SU-DHL-6 (cell line): Measurements from ENCODE around the gene SNED1.

Source experiments
- H2AFZ ChIP-seq: fragments of 200-600 bp; sonication (generic); 2 replicates; pipeline ENCODE4 v1.6.1; 2014; ENCODE audit warnings: low read depth, mild to moderate bottlenecking, moderate library complexity, mixed read lengths, antibody characterized with exemption, low read length; ENCODE audit not compliant: severe bottlenecking
- H3F3A ChIP-seq: fragments of 200-600 bp; shearing (Covaris generic); 2 replicates; pipeline ENCODE4 v1.6.0; 2016; ENCODE audit warnings: antibody characterized with exemption, mild to moderate bottlenecking; ENCODE audit not compliant: insufficient read depth
- H3K27ac ChIP-seq: fragments of 200-600 bp; sonication (generic); 2 replicates; pipeline ENCODE4 v1.5.1; 2016; ENCODE audit warnings: low read depth, mild to moderate bottlenecking, low read length, moderate library complexity, mixed read lengths
- H3K27me3 ChIP-seq: fragments of 200-600 bp; sonication (generic), shearing (Covaris generic); 2 replicates; pipeline ENCODE4 v1.6.0; 2014; ENCODE audit warnings: mild to moderate bottlenecking, low read length
- H3K36me3 ChIP-seq: fragments of 200-600 bp; sonication (generic); 2 replicates; pipeline ENCODE4 v1.6.1; 2014; ENCODE audit warnings: mild to moderate bottlenecking, low read length, mixed read lengths
- H3K4me2 ChIP-seq: fragments of 300-600, 200-600 bp; shearing (Covaris generic), sonication (generic); 2 replicates; pipeline ENCODE4 v1.6.0; 2014; ENCODE audit warnings: low read length, low read depth, mild to moderate bottlenecking; ENCODE audit not compliant: poor library complexity, severe bottlenecking
- H3K4me3 ChIP-seq: fragments of 200-600 bp; sonication (generic); 2 replicates; pipeline ENCODE4 v1.5.1; 2014; ENCODE audit warnings: antibody characterized with exemption, low read length, mild to moderate bottlenecking, mixed read lengths; ENCODE audit not compliant: insufficient read depth, poor library complexity, severe bottlenecking
- H3K79me2 ChIP-seq: fragments of 200-600 bp; sonication (generic); 2 replicates; pipeline ENCODE4 v1.6.1; 2014; ENCODE audit warnings: mild to moderate bottlenecking, low read length, moderate library complexity; ENCODE audit not compliant: insufficient read depth
- H3K9ac ChIP-seq: fragments of 200-600 bp; sonication (generic); 2 replicates; pipeline ENCODE4 v1.7.0; 2014; ENCODE audit warnings: mild to moderate bottlenecking, low read length
- H3K9me2 ChIP-seq: fragments of 200-600 bp; sonication (generic); replicated peaks from 2 replicates; pipeline ENCODE4 v1.6.1; 2014; ENCODE audit warnings: low read length; ENCODE audit not compliant: insufficient read depth
- H3K9me3 ChIP-seq: fragments of 200-600 bp; sonication (generic); 2 replicates; pipeline ENCODE4 v1.6.1; 2014; ENCODE audit warnings: low read length, mixed read lengths; ENCODE audit not compliant: insufficient read depth
- H4K20me1 ChIP-seq: fragments of 200-600 bp; sonication (generic); 2 replicates; pipeline ENCODE4 v1.6.1; 2014; ENCODE audit warnings: low read depth, mild to moderate bottlenecking, antibody characterized with exemption, low read length, moderate library complexity, mixed read lengths
- CTCF ChIP-seq: fragments of 200-600 bp; sonication (generic); IDR thresholded peaks from one replicate; pipeline ENCODE4 v1.5.1; 2017; ENCODE audit warnings: antibody characterized with exemption, mild to moderate bottlenecking, low read length, moderate library complexity; ENCODE audit not compliant: insufficient read depth, poor library complexity, severe bottlenecking
- EZH2phosphoT487 ChIP-seq: fragments of 200-600 bp; sonication (generic), shearing (Covaris generic); conservative IDR thresholded peaks from 2 replicates; pipeline ENCODE4 v1.6.1; 2018; ENCODE audit warnings: mild to moderate bottlenecking, antibody characterized with exemption, low read length, moderate library complexity, mixed read lengths

Gene SNED1

GRCh38 chr2:240999873-241000541, 1.6 kb downstream of the SNED1 start:
- peaks cover 7% of the 10 kb centered on the region; the same call in 1 of the 2 replicates for H3K9me3 ChIP-seq
- no peak overlapping the region for H3K27ac ChIP-seq
- H4K20me1 ChIP-seq = no peaks in the 10 kb centered on the region
- no peak overlapping the region for H3K4me2 ChIP-seq
- H3K4me3 ChIP-seq = no peak overlapping the region
- no peaks in the 10 kb centered on the region for H3F3A ChIP-seq
- no peaks in the 10 kb centered on the region for H3K79me2 ChIP-seq
- H3K9me2 ChIP-seq = no peaks in the 10 kb centered on the region
- H3K27me3 ChIP-seq = no peaks in the 10 kb centered on the region
- TF ChIP-seq EZH2phosphoT487 = no peak
- no peak for TF ChIP-seq CTCF
- H2AFZ ChIP-seq = no peak overlapping the region
- no peak overlapping the region for H3K9ac ChIP-seq
- no peaks in the 10 kb centered on the region for H3K36me3 ChIP-seq

- Histone ChIP-seq H3F3A (no peaks in the 10 kb centered on the region), H3K27me3 (no peaks in the 10 kb centered on the region), H3K4me2 (no peak overlapping the region), H3K9ac (no peak overlapping the region), H3K79me2 (no peaks in the 10 kb centered on the region), H3K36me3 (no peaks in the 10 kb centered on the region), H3K27ac (no peak overlapping the region), H3K4me3 (no peak overlapping the region), H4K20me1 (no peaks in the 10 kb centered on the region), H2AFZ (no peak overlapping the region), H3K9me2 (no peaks in the 10 kb centered on the region), H3K9me3 (peaks cover 9% of the 10 kb centered on the region; the same call in 1 of the 2 replicates)
- TF ChIP-seq EZH2phosphoT487 (no peak), CTCF (no peak)
Measured at GRCh38 chr2:241000831-241001321, 2.5 kb downstream of the SNED1 start.

GRCh38 chr2:241001413-241002274, 3.2 kb downstream of the SNED1 start:
- H3K4me2 ChIP-seq = no peak overlapping the region
- TF ChIP-seq CTCF = no peak
- no peak for TF ChIP-seq EZH2phosphoT487
- no peak overlapping the region for H3K4me3 ChIP-seq
- H3K27ac ChIP-seq = no peak overlapping the region
- peaks cover 12% of the 10 kb centered on the region; the same call in 1 of the 2 replicates for H3K9me3 ChIP-seq
- H3K9me2 ChIP-seq = no peaks in the 10 kb centered on the region
- H3K9ac ChIP-seq = no peak overlapping the region
- H3K79me2 ChIP-seq = no peaks in the 10 kb centered on the region
- no peaks in the 10 kb centered on the region for H3K27me3 ChIP-seq
- no peaks in the 10 kb centered on the region for H3K36me3 ChIP-seq
- no peaks in the 10 kb centered on the region for H4K20me1 ChIP-seq
- H3F3A ChIP-seq = no peaks in the 10 kb centered on the region
- H2AFZ ChIP-seq = no peak overlapping the region
